NCI-H1417 (cell line): ENCODE results near the gene GNB1L.
A peak's percentile ranks its signal among the peaks of the same experiment; 100 is the strongest.

Experiments used
- DNase-seq, 3 experiments: peaks; one replicate each; lab custom pipeline; 2025; lab: John Stamatoyannopoulos, UW

GNB1L gene

GRCh38 chr22:19876314-19876940 is 21.8 kb upstream of the GNB1L start:
- no peak for DNase-seq

GRCh38 chr22:19875531-19876313 is 21.0 kb upstream of the GNB1L start:
- DNase-seq: no peak

GRCh38 chr22:19875061-19875530 is 20.4 kb upstream of the GNB1L start:
- no peak for DNase-seq

DNA sequence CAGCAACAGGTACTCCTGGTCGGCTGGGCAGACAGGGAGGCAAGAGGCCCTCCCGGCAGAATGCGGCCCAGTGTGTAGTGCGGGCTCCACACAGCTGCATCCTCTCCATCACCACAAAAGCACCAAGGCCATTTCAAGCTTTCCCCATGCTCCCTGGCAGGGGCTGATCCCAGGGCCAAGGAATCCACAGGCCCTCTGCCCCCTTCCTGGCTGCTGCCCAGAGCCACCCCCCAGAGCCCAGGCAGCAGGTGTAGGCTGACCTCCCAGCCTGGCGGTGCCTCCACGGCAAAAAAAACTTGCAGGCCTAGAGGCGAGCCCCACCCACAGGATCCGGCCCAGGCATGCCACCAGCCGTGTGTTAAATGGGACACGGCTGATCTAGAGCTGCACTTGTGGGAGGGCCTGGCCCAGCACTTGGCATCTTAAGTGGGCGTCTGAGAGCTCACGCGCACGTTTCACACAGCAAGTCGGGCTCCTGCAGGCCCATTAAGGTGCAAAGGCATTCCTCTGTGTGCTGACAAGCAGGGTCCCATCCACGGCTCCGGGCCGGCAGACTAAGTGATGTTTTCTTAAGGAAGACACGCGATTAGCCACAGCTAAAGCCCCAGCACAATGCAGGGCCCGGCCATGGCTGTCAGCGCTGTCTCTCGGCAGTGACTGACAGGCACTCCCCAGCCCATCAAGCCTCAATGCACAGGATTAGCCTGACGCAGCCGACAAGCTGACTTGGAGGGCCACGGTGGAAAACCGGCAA is 19.8 kb upstream of the GNB1L start:
- DNase-seq: peak; percentile 6 to 88 (median 36)

DNA sequence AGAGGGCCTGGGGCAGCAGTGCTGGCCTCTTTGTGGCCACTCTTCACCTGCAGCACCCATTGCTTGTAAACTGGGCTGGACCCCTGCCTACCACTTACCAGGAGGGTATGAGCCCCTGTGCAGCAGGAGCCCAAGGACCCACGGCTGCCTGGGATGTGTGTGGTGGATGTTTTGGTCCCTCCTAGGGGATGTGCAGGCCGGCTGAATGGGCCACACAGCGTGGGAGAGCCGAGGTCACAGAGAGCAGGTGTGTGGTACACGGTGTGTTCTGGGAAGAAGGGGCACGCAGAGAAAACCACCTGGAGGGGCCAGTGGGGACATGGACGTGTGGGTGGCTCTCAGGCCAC is 19.3 kb upstream of the GNB1L start:
- no peak for DNase-seq

DNA sequence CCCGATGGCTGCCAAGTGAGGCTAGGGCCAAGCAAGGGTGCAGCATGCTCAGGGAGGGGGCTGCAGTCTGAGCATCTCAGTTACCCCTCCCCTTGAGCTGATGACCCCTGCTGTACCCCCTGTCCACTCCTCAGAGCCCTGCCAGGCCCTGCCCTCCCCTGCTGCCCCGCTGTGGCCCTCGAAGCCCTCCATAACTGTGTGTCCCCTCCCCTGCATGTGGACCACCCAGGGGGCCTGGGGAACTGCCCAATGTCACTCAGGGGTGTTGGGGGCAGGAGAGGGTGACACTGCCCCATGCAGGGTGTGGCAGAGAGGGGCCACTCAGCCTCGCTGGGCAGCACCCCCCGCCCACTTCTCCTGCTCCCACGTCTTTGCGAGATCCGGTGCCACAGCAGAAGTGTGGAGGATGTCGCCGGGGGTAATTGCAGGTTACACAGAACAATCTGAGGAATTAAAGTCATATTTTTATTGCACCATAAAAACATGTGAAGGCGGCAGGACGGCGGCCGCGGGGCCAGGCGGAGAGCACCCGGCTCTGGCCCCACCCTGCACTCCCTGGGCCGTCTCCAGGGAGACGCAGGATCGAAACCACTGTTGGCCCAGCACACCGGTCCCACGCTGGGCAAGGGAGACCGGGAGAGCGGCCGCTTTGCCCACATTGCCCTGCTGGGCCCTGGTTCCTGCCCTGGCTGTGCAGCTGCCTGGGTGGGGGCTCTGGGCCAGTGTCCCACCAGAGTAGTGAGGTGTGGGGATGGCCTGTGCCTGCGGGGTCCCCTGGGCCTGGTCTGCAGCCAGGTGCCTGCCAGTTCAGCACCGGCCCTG is 18.7 kb upstream of the GNB1L start:
- DNase-seq: peak in 2 of 3 experiments; percentile 21 to 38

- DNase-seq: peak in 2 of 3 experiments; percentile 21 to 62
These were observed 18.1 kb upstream of the GNB1L start for GRCh38 chr22:19872779-19873137.

- no peak for DNase-seq
These were observed 17.4 kb upstream of the GNB1L start for GRCh38 chr22:19871845-19872778.

DNA sequence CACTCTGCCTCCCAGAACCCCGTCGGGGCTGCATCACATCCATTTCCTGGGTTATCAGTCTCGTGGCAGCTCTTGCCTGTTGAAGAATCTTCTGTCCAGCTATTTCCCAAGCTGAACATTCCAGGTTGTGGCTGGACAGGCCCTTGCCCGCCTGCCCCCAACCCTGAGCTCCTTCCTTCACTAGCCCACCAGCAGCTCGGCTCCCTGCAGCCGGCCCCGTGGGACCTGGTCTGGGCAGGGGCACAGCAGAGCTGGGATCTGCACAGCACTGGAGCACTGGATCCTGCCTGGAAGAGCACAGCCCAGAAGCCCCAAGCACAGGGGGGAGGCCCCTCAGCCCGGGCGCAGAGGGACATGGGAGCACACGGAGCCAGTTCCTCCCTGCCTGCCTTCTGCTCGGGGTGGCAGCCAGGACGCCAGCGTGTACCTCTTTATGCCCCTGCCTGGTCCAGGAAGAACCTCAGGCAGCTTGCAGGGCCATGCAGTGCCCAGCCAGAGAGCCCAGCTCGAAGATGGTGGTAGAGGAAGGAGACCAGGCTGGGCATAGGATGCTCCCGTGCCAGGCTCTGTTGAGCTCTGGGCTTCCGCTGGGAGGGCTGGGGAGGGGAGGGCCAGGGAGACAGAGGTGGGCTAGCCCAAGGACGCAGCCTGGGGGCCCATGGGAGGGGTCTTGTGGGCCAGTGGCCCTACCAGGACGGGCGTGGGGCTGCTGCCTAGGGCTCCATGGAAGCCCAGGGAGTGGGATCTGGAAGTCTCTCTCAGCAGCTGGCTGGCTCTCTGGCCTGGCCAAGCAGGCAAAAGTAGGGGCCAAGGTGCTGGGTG is 16.6 kb upstream of the GNB1L start:
- no peak for DNase-seq

GRCh38 chr22:19870153-19871022 is 15.7 kb upstream of the GNB1L start:
- no peak for DNase-seq

- no peak for DNase-seq
These were observed 15.0 kb upstream of the GNB1L start for GRCh38 chr22:19869497-19870152.

DNA sequence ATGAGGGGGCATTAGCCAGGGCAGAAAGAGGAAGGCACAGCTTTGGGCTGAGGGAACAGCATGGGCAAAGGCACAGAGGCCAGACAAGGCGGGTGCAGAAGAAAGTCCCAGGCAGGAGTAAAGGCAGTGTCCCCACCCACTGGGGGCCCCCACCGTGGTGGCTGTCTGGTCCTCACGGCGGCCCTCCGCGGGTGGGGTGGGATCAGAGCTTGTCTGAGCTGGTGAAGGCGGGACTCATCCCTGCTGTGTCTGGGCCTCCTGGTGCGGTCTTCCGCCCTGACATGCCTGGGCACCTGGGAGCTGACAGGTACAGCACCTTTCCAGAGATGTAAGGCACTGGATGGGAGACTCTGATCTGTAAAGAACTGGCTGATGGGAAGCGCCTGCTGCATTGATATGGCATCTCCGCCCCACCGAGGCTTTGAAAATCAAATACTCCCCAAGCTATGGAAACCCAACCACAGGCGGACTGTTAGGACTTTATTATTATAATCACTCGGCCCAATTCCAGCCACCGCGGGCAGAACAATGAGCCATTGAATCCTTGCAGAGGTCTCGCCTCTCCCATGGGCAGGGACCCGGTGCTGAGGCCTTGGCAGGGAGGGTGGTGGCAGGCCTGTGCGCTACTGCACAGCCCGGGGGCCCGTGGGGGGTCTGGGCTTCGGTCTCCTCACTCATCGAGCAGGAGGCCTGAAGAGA is 14.2 kb upstream of the GNB1L start:
- peak in 1 of 3 experiments; percentile 7 for DNase-seq

DNA sequence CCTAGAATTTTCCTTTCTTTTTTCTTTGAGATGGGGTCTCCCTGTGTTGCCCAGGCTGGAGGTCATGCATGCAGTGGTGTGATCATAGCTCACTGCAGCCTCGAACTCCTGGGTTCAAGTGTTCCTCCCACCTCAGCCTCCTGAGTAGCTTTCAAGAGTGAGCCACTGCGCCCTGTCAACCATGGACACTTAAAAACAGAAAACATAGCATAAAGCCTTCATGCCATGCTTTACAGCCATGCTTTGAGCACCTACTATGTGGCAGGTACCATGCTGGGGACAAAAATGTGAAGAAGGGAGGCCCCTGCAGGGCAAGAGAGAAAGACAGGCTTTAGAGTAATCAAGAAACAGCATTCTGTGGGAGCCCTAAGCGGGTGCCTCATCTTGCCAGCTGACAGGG is 13.7 kb upstream of the GNB1L start:
- no peak for DNase-seq

DNA sequence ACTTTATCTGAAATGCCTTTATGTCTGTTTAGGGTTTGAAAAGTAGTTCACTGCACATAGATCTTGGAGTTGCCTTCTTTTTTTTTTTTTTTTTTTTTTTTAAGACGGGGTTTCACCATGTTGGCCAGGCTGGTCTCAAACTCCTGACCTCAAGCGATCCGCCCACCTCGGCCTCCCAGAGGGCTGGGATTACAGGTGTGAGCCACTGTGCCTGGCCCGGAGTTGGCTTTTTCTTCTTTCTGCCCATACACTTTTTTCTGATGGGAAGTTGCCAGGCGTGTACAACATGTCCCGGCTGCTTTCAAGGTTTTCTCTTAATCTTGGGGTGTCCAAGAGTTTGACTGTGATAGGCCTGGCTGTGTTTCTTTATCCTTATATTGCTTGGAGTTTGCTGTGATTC is 12.9 kb upstream of the GNB1L start:
- no peak for DNase-seq

GRCh38 chr22:19866665-19867009 is 12.0 kb upstream of the GNB1L start:
- no peak for DNase-seq

GRCh38 chr22:19865141-19865829 is 10.6 kb upstream of the GNB1L start:
- DNase-seq: no peak

- DNase-seq: no peak
These were observed 9.9 kb upstream of the GNB1L start for GRCh38 chr22:19864538-19865106.
